COR-L47 (cell line): ENCODE data around the gene PELO.

Source experiments
- DNase-seq: peaks from one replicate; lab custom pipeline; 2025; lab: John Stamatoyannopoulos, UW

PELO gene

DNA sequence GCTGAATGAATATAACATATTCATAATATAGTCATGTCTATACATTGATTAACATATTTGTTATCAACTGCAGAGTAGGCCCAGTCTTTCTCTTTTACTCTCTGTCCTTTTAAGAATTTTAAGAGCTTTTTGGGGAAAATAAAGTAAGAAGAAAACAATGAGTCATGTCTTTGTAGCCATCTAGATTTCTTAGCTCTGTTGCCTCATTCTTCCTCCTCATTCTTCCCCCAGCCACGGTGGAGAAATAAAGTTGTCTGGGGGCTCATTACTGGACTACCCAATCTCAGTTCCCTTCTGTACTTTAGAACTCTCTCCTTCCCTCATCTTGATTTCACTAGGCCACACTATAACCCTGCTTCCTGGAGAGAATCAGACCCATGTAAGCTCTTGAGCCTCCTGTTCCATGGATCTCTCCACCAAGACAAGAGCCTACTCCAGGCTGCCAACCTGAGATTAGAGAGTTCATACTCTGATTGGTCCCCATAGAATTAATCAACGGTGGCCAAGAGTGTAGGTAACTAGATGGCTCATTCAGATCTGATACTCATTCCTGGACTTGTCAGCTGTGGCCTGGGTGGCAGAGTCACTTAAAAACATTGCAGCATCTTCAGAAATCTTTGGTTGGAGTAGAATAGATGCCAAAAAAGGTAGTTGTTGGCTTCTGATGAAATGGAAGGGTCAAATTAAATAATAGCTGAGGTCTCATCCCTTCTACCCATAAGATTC lies 44.2 kb downstream of the PELO start:
- no peak for DNase-seq

DNA sequence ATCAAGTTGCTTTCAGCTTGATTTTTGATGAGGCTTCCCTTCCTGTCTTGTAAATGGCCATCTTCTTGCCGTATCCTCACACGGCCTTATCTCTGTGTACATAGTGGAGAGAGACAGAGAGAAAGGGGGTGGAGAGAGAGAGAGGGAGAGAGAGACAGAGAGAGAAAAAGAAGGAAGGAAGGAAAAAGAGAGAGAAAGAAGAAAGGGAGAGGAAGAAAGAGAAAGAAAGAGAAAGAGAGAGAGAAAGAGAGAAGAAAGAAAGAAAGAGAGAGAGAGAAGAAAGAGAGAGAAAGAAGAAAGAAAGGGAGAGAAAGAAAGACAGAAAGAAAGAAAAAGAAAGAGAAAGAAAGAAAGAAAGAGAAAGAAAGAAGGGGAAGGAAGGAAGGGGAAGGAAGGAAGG lies 46.6 kb downstream of the PELO start:
- DNase-seq, result no peak

DNA sequence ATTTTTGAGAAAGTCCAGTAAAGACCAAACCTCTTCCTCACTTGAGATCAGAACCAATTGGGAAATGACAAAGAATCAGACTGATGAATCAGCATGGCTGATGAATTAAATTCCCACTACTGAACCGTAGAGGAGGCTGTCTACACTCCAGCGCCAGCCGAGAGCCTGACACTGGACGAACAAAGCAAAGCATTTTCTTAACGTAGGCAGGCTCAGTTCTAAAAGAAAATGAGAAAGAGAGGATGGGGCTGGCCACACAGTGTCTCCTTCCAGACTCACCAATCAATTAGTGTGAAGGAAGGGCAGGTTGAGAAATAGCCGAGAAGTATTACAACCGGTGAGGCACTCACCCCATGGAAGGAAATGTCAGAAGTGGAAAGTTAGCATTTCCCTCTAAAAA lies 49.4 kb downstream of the PELO start:
- DNase-seq, result no peak
